IPS-18a (cell line): Measurements from ENCODE around the gene SPATA33.
"Not testable (repeated sequence)": the region's sequence is repeated elsewhere in the genome, so short reads cannot be mapped to it uniquely, and the experiment has no call there.

ENCODE experiments used
- H3K27ac ChIP-seq: one replicate; pipeline ENCODE4 v1.5.1; 2013; ENCODE audit warnings: low read length
- H3K27me3 ChIP-seq: one replicate; pipeline ENCODE4 v1.6.1; 2013; ENCODE audit warnings: mild to moderate bottlenecking, low read length; ENCODE audit not compliant: control insufficient read depth, insufficient read depth
- H3K36me3 ChIP-seq: one replicate; pipeline ENCODE4 v1.6.1; 2013; ENCODE audit warnings: low read depth, low read length; ENCODE audit not compliant: control insufficient read depth
- H3K4me1 ChIP-seq: one replicate; pipeline ENCODE4 v1.6.1; 2013; ENCODE audit warnings: low read depth, low read length; ENCODE audit not compliant: control insufficient read depth
- H3K4me3 ChIP-seq: one replicate; pipeline ENCODE4 v1.5.1; 2013; ENCODE audit warnings: low read length
- H3K9ac ChIP-seq: one replicate; pipeline ENCODE4 v1.6.1; 2013; ENCODE audit warnings: mild to moderate bottlenecking, low read length, moderate library complexity
- H3K9me3 ChIP-seq: one replicate; pipeline ENCODE4 v1.6.1; 2013; ENCODE audit warnings: low read depth, low read length; ENCODE audit not compliant: control insufficient read depth

Gene SPATA33

GRCh38 chr16:89669755-89670154 lies 12.1 kb downstream of the SPATA33 start:
- no peaks in the 10 kb centered on the region for H3K9me3 ChIP-seq

GRCh38 chr16:89670496-89671431 lies 13.1 kb downstream of the SPATA33 start:
- H3K9me3 ChIP-seq = no peaks in the 10 kb centered on the region
- H3K27me3 ChIP-seq = no peaks in the 10 kb centered on the region
- H3K27ac ChIP-seq = no peak overlapping the region
- H3K4me3 ChIP-seq = no peak overlapping the region
- H3K9ac ChIP-seq = no peak overlapping the region
- no peaks in the 10 kb centered on the region for H3K36me3 ChIP-seq
- no peaks in the 10 kb centered on the region for H3K4me1 ChIP-seq

More at GRCh38 chr16:89669755-89670154, 12.1 kb downstream of the SPATA33 start:
- Histone ChIP-seq H3K4me3 (no peak overlapping the region), H3K9ac (no peak overlapping the region), H3K27me3 (no peaks in the 10 kb centered on the region), H3K4me1 (no peaks in the 10 kb centered on the region), H3K36me3 (no peaks in the 10 kb centered on the region), H3K27ac (no peak overlapping the region)

GRCh38 chr16:89671565-89671964 lies 13.9 kb downstream of the SPATA33 start:
- H3K4me1 ChIP-seq, H3K27me3 ChIP-seq, H3K36me3 ChIP-seq, H3K4me3 ChIP-seq, H3K9me3 ChIP-seq, H3K9ac ChIP-seq, H3K27ac ChIP-seq: not testable (repeated sequence)

- H3K9me3 ChIP-seq = no peaks in the 10 kb centered on the region
- H3K9ac ChIP-seq = no peak overlapping the region
- H3K4me1 ChIP-seq = no peaks in the 10 kb centered on the region
- H3K27ac ChIP-seq = no peak overlapping the region
- no peaks in the 10 kb centered on the region for H3K27me3 ChIP-seq
- H3K36me3 ChIP-seq = no peaks in the 10 kb centered on the region
- H3K4me3 ChIP-seq = no peak overlapping the region
Observed at GRCh38 chr16:89672177-89672941, 14.7 kb downstream of the SPATA33 start.

GRCh38 chr16:89678258-89678657 lies 20.6 kb downstream of the SPATA33 start:
- Histone ChIP-seq H3K9ac (no peak overlapping the region), H3K36me3 (no peaks in the 10 kb centered on the region), H3K27ac (no peak overlapping the region), H3K27me3 (no peaks in the 10 kb centered on the region), H3K4me3 (no peak overlapping the region), H3K4me1 (no peaks in the 10 kb centered on the region), H3K9me3 (peaks cover 9% of the 10 kb centered on the region)

GRCh38 chr16:89685916-89686315 lies 28.3 kb downstream of the SPATA33 start:
- H3K27me3 ChIP-seq = no peaks in the 10 kb centered on the region
- H3K9ac ChIP-seq = no peak overlapping the region
- no peak overlapping the region for H3K4me3 ChIP-seq
- no peak overlapping the region for H3K27ac ChIP-seq
- peaks cover 3% of the 10 kb centered on the region for H3K9me3 ChIP-seq
- H3K4me1 ChIP-seq = no peaks in the 10 kb centered on the region
- peaks cover 5% of the 10 kb centered on the region for H3K36me3 ChIP-seq

GRCh38 chr16:89686520-89687091 lies 29.0 kb downstream of the SPATA33 start, which contains the start of gene CDK10:
Gene CDK10 (plus strand): TSS chr16:89686689. CDS start chr16:89686711, 22 bp downstream.
- H3K36me3 ChIP-seq = peaks cover 10% of the 10 kb centered on the region
- H3K9ac ChIP-seq = peak within 1 kb of the TSS; percentile 83
- H3K27me3 ChIP-seq = no peaks in the 10 kb centered on the region
- peak within 1 kb of the TSS; percentile 85 for H3K4me3 ChIP-seq
- H3K4me1 ChIP-seq = no peaks in the 10 kb centered on the region
- H3K9me3 ChIP-seq = peaks cover 3% of the 10 kb centered on the region
- peak within 1 kb of the TSS; percentile 56 for H3K27ac ChIP-seq

- Histone ChIP-seq H3K27me3 (no peaks in the 10 kb centered on the region), H3K36me3 (peaks cover 17% of the 10 kb centered on the region), H3K27ac (peak overlapping the region; percentile 56), H3K4me3 (peak overlapping the region; percentile 85), H3K9ac (peak overlapping the region; percentile 83), H3K4me1 (no peaks in the 10 kb centered on the region), H3K9me3 (peaks cover 3% of the 10 kb centered on the region)
Observed at GRCh38 chr16:89687092-89687940, 29.7 kb downstream of the SPATA33 start.

GRCh38 chr16:89688395-89688794 lies 30.8 kb downstream of the SPATA33 start:
- peaks cover 24% of the 10 kb centered on the region for H3K36me3 ChIP-seq
- H3K27ac ChIP-seq = no peak overlapping the region

GRCh38 chr16:89689142-89689541 lies 31.5 kb downstream of the SPATA33 start:
- no peaks in the 10 kb centered on the region for H3K27me3 ChIP-seq
- H3K4me1 ChIP-seq = no peaks in the 10 kb centered on the region
- peaks cover 3% of the 10 kb centered on the region for H3K9me3 ChIP-seq
- H3K9ac ChIP-seq = no peak overlapping the region
- no peak overlapping the region for H3K27ac ChIP-seq
- H3K36me3 ChIP-seq = peaks cover 29% of the 10 kb centered on the region
- H3K4me3 ChIP-seq = no peak overlapping the region

More at GRCh38 chr16:89688395-89688794, 30.8 kb downstream of the SPATA33 start:
- no peaks in the 10 kb centered on the region for H3K27me3 ChIP-seq
- H3K9me3 ChIP-seq = peaks cover 3% of the 10 kb centered on the region
- H3K4me1 ChIP-seq = no peaks in the 10 kb centered on the region
- no peak overlapping the region for H3K9ac ChIP-seq
- H3K4me3 ChIP-seq = no peak overlapping the region
